ENCODE results near the gene NLK.
"Not testable (repeated sequence)": the region's sequence is repeated elsewhere in the genome, so short reads cannot be mapped to it uniquely, and the experiment has no call there.

Gene NLK

DNA sequence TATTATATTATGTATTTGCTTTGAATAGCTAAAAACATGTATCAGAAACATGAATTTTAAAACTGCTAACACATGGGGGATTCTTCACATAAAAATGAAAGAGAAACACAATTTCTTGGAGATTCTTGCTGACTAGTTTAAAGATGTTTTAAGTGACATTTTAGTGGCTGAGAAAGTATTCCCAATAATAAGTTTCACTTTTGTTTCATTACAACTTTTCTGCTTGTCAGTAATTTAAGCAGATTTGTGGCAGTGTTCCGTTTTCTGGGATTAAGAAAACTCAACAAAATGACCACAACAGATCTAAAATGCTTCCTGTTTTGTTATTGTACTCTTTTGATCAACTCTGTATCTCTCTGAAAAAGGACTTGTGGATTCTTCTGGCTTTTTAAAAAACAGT is 75.9 kb downstream of the NLK start:
- no peak for DNase-seq

DNA sequence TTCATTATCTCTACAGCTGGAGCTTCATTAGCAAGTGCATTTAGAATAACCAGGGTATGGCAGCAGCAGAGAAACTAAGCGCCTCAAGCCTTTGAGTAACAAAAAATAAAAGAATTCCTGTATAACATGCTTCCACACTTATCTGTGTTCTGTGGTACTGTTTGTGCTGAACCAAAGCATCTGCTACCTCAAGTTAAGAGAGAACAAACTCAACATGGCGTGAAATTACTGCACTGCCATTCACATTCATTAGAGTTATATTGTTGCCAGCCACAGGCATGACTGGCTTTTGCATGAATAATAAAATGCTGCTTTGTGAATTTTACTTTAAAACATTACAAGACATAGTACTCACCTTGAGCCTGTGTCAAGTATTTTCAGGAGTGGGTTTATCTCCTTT is 76.6 kb downstream of the NLK start:
- no peak for DNase-seq

DNA sequence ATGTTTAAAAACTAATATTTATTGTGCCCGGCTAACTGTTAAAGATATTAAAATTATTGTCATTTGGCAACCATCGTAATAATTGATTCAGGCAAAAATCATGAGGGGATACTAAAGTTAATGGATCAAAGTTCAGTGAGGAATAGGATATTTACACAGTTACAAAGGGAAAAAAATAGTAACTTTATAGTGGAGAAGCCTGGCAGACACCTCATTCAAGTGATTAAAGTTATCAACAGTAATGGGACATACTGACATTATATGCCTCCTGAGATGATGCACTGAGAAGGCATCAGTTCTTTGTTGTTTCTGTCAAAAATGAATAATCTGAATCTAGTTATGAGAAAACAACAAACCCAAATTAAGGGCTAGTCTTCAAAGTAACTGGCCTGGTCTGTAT is 77.1 kb downstream of the NLK start:
- DNase-seq: no peak

DNA sequence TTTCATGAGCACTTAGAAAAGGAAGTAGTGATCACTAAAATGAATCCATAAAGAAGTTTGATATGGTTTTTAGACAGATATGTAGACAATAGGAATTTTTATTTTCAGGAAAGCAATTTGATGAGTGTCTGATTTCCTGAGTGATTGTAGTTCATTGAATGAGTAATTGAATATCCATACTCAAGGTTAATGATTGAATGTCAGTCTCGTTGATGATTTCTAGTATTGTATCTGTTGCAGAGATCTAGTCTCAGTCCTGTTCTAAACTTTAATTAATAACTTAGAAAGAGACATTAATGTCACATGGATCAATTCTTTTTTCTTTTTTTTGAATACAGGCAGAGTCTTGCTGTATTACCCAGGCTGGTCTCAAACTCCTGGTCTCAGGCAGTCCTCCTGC is 78.3 kb downstream of the NLK start:
- no peak for DNase-seq

DNA sequence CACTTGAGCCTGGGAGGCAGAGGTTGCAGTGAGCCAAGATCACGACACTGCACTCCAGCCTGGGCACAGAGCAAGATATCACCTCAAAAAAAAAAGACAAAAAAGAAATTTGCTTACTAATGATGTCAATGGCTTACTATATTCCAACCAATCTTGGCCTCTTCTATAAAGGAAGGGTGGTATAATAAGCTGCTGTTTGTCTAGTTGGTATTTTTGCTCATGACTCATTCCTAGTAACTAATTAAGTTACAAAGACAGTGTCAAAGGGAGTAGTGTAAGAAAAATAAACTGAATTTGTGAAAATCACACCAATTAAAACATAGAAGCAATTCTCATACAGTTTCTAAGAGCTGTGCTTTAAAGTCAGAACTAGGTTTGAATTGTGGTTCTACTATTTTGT is 82.5 kb downstream of the NLK start:
- no peak for DNase-seq

DNA sequence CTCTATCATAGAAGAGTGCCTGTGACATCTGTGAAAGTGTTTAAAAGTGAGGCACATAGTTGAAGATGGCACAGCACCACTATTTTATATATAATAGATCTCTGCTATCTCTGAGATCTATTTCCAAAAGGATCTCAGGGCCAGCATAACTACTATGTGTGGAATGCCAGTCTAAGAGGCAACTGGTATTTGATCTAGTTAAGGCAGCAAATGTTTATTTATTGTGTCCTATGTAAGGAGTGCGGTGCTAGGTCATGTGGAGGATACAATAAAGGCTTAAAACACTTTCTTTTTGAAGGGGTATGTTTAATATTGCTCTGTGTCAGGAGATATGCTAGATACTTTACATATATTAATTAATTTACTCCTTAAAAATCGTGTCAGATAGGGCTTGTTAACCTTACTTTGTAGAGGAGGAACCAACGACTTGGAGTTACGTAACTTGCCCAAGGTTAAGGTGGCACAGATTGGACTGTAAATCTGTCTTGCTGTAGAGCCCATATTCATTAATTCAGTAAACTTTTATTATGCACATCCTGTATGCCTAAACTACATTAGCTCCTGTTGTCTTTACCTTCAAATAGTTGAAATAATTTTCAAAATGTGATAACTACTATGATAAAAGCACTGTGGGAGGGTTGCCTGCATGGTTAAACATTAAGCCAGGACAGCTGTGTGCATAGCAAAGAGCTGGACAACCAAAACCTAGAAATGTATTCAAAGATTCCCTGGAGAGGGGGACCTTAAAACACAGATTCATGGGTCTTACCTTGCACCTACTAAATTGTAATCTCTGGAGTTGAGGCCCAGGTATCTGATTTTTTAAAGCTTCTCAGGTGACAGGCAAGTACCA is 83.3 kb downstream of the NLK start:
- DNase-seq: no peak

DNA sequence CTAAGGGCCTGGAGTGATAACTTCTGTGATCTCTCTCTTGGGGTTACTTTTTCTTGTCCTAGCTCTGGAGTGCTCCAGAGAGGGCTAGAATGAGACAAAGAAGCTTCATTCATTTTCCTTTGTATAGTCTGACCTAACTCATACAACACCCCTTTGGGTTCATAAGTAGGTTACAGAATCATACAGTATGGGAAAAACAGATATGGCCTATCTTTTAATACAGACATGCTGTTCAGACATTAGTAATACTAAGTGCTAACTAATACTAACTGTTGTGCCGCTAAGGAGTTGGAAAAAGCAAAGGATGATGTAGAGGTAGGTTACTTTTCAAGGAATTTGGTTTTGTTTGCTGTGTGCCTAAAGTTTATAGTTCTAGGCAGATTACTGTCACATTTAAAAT is 84.7 kb downstream of the NLK start:
- DNase-seq: no peak

DNA sequence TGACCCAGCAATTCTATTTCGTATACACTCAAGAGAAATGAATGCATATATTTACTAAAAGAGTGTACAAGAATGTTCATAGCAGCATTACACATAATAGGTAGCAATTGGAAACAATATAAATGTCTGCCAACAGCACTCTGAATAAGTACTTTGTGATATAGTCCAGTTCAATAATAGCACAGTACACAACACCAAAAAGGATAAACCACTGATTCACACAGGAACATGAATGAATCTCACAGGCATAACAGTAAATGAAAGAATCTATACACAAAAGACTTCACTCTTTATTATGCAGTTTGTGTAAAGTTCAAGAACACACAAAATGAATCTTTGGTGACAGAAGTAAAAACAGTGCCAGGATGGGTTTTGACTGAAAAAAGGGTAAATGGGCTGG is 86.3 kb downstream of the NLK start:
- DNase-seq: no peak

DNA sequence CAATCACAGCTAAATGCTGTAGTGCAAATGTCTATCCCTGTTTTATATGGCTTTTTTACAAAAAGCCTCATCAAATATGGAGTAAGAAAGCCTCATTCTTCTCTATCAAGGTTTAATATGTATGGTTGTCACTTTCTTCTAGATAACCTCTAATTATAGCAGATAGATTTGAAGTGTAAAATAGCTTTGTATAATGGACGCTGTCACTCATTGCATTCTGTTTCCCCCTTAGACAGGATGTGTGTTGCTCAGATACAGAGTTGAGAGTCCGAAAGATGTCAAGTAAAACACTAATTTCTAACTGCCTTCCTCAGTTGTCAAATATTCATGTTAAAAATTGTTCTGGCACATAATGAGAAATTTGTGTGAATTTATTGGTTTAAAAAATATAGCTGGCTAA is 88.0 kb downstream of the NLK start:
- no peak for DNase-seq

DNA sequence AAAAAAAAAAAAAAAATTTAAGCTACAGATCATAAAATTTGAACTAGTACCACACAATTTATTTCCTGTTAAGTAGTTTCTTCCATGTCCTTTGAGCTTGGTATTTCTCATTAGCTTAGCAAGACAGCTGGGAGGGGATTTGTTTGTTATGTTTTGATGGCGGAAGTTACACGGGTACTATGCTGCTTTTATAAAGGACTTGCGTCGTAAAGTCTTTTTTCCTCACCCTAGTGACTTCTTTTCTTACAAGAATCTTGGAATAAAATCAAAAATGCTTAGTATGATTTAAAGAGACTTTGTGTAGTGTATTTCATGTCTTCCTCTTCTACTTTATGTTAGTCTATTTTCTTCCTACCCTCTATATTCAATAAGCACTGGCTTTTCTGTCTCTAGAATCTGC is 89.1 kb downstream of the NLK start:
- no peak for DNase-seq

DNA sequence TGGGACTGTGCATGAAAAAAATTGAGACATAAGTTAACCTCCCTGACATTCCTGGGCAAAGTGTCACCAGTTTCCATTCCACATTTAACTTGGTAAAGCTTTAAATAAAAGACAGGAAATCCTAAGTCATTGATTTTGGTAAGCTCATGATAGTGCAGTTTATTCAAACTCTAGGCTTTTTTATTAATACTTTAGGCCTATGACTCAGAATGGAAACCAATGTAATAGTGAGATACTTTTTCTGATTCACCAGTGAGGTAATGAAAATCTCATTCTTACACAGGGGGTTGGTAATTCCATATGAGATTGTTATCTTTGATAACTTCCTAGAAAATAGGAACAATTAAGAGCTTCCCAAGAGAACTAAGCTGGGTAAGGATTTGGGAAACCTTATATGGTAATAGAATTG is 91.1 kb downstream of the NLK start:
- no peak for DNase-seq

DNA sequence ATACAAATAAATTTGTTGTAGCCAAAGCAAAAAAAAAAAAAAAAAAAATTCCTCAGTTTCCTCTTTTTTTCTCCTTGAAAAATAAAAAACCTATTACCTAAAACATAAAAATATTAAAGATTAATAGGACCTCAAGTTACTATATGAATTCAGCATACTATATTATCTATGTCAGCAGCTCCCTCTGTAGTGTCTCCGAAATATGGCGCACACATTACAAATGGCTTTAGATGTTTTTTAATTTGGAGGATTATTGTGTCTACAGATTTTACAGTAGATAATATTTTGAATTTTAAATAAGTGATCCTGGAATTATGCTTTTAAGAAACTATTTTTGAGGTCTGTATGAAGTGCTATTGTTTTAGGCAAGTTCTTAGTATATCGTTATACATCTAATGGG is 94.4 kb downstream of the NLK start:
- DNase-seq: no peak

DNA sequence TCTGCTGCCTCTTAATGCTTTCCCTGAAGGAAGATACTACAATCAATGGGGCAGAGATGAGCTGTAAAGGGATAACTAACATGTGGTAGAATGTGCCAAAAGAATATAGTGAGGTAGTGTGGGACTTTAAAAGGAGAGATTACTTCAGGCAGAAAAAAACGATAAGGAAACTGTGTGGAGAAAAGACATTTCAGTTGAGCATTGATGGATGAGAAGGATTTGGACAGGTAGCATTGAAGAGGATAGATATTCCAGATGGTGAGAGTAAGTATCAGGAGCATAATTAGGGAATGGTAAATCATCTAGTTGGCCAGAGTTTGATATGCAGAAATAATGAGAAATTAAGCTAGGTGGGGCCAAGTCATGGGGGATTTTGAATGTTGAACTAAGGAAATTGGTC is 97.3 kb downstream of the NLK start:
- DNase-seq: no peak

DNA sequence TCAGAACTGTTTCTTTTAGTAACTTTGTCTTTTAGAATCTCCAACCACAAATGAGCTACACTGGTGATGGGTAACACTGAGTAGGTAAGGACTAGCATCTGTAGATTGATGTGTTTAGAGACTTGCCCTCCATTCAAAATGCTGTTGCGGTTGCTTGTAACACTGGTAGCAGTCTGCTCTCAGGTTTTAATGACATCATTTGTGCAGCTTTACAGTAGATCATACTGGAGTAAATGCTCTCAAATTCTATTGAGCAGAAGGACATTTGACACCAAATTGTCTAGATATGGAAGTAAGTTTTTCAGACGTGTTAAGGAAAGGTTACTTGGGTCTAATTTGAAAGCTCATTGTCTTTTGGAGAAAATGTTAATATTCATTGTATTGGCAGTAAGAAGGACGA is 98.8 kb downstream of the NLK start:
- no peak for DNase-seq

DNA sequence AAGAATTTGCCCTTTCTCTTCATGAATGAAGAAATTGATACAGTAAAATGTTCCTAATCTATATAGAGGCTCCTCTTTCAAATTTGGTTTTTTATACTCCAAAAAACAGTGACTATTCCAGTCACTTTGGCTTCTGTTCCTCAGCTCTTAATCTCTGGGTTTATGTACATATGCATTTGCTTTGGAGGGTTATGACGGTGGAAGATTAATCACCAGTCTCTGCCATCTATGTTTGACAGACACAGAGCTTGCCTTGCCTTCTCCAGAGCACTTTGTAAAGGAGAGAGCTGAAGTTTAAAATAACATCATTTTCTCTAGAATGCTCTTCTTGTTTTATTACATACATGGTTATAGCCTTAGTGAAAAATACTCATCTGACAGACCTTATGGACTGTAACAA is 99.3 kb downstream of the NLK start:
- no peak for DNase-seq

DNA sequence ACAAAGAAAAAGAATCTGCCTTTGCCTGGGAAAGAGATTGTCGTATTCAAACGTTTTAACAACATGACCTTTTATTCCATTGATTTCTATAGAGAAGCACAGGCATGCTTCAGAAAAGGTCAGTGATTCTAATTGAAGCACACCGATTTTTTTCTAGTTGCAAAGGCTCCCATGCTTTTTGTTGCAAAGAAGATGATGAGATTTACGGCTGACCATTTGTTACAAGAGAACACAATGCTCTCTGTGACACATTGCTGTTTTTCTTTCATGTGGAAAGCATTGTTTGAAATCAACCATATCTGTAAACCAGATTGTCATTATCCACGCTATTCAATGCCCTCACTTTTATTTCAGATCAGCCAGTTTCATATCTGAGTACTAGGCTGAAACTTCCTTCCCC is 99.8 kb downstream of the NLK start:
- no peak for DNase-seq

DNA sequence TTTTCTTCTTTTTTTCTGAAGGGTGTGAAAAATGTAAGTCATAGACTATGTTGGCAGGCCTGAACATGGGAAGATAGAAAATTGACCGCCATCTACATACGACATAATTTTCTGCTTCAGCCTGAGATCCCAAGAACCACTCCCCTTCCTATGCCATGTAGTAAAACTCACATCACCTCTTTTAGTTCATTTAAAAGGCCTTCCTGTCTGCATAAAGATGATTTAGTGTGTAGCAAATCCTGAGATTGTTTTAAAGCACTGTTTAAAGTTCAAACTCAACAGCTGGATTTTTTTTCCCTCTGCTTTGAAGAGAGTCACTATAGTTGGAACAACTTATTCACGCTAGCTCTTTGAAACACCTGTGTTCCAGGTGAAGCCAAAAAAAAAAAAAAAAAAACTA is 101.5 kb downstream of the NLK start:
- DNase-seq: no peak

DNA sequence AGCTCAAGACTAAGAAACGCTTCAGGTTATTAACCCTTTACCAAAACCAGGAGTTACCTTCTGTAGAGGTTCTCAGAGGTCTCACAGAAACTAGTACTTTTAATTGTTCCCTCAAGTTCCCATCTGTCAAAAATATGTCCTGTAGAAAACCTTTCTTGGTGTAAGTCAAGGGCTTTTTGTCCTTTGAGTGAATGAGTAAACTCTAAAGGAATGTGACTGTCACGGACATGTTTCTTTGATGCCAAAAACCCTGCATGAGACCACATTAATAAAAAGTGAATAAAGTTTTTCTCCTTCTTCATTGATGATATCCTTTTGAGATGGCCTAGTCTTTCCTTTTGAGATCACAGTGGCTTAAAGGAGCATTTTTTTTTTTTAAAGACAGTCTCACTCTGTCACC is 102.9 kb downstream of the NLK start:
- DNase-seq: no peak

DNA sequence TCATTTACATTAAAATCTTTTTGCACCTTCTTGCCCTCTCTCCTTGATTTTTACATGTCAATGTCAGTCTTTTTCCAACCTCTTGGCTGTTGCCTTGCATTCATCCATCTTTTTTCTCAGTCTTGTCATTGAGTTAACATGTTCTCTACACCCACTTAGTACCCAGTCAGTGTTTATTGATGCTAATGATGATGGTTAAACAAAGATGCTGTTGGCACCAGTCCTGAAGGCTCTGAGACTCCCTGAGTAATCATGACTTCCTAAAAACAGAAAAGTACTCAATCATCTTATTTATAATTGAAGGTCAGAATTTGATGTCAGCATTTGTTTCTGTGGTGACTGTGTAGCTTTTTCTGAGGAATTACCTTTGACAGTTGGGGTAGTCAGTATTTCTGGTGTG is 104.5 kb downstream of the NLK start:
- no peak for DNase-seq

DNA sequence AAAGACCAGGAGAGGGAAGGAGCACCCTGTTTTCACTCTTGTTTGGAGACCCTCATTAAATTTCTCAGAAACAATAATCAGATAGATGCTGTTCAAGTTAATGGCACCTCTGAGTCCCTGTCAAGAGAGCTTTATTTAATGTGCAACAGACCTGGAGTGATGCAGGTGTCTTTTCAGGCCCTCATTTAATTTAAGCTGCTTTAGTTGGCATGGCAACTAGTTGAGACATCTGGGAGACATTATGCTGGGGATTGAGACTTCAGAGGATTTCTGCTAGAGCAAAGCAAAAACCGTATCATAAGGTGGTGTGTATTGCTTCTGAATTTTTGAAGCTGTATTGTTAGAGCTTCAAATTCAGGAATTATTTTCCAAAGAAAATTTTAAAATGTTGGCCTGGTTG is 108.5 kb downstream of the NLK start:
- no peak for DNase-seq

DNA sequence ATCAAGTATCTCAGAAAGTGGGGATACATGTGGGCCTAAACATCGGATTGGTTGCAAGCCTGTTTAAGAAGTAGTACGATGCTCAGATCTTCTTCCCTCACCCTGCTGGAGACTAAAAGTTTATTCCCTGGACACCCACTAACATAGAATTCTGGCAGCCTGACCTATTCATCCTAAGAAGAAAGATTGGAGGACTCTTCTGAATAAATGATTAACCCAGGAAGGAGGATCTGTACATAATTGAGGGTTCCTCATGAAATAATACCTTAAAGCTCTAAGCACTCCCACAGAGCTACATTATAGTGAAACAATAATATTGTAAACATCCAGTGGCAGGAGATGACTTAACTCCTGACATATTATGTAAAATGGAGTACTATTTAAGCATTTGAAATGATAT is 111.7 kb downstream of the NLK start:
- DNase-seq: no peak

DNA sequence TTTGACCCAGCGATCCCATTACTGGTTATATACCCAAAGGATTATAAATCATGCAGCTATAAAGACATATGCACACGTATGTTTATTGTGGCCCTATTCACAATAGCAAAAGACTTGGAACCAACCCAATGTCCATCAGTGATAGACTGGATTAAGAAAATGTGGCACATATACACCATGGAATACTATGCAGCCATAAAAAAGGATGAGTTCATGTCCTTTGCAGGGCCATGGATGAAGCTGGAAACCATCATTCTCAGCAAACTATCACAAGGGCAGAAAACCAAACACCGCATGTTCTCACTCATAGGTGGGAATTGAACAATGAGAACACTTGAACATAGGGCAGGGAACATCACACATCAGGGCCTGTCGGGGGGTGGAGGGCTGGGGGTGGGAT is 112.9 kb downstream of the NLK start:
- not testable (repeated sequence) for DNase-seq

DNA sequence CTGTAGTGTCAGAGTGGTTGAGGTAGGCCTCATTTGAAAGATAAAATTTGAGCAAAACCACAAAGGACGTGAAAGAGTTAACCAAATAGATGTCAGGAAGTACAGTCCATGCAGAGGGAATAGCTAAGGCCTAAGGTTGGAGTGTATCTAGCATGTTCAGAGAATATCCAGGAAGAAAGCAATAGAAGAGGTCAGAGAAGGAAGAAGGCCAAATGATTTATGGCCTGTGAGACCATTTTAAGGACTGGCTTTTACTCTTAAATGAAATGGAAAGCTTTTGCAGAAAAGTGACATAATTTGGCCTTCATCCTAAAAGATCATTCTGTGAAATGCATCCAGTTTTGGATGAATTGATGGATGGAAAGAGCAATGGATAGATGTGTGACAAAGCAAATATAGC is 116.5 kb downstream of the NLK start:
- DNase-seq: no peak

DNA sequence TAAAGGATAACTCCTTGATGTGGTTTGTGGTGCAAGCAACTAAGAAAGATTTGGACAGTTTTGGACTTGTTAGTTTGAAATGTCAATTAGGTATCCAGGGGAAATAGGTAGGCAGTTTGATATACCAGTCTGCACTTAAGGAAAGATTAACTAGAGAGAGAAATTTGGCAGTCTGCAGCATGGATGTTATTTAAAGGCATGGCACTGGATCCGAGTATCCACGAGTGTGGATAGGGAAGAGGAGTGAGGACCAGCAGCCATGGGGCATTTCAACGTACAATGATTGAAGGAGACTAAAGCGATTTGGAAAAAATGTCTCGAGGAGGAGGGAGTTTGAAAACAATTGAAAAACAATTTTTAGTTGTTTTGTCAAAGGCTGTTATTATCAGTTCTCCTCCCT is 117.4 kb downstream of the NLK start:
- DNase-seq: no peak

DNA sequence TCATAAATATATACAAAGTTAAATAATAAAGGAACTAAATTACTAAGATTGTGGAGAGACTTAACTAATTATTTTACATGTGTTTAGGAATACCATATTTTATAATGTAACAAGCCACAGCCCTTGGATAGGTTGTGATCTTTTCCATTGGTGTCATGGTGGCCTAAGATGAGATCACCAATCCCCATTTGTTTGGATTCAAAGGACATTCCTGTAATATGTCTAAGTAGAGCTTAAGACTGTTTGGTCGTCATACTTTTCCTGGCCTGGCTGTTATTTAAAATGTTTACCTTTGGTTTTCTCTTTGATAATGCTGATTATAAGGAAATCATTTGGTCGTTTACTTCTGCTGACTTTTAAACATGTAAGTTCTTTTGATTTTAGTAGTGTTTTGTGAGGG is 118.1 kb downstream of the NLK start:
- DNase-seq: no peak

DNA sequence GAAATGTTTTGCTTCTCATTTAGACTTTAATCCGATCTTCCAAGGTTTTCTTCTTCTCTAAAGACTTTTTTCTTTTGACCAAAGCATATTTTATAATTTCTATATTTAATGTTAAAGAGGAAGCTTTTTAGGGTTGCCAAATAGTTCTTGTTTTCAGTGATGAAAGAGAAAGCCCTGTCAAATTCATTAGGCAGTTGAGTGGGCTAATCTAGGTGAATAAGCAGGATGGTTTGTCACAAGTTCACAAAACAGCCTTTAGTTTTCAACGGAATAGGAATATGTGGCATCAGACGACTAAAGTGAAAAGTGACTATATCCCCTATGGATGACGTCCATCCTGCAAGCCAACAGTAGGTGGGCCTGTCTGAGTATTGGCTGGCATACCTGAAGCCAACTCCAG is 118.8 kb downstream of the NLK start:
- DNase-seq: no peak
